Right renal cortex interstitium (tissue), 3 donors: Measurements from ENCODE around the gene PPP2R5C. TPM values are rescaled to one million over a fixed set of nuclear protein-coding genes. Genes with fewer than 3 reads are reported as not detected.

Experiments
- DNase-seq, 3 donors: peaks; one replicate each; pipeline ENCODE4 v3.0.0-alpha.2; 2013; ENCODE audit warnings: low read depth in 3 of 3, low spot score in 2 of 3
- polyA plus RNA-seq, 3 donors: library from polyadenylated mRNA; unstranded; fragments of 120-200 nt; gene quantifications; one replicate each; pipeline ENCODE4 v1.2.1, GENCODE V29; 2013; ENCODE audit not compliant: insufficient read length in 3 of 3

Gene PPP2R5C
- polyA plus RNA-seq, 3 donors = 105 to 114 (median 106) TPM

DNA sequence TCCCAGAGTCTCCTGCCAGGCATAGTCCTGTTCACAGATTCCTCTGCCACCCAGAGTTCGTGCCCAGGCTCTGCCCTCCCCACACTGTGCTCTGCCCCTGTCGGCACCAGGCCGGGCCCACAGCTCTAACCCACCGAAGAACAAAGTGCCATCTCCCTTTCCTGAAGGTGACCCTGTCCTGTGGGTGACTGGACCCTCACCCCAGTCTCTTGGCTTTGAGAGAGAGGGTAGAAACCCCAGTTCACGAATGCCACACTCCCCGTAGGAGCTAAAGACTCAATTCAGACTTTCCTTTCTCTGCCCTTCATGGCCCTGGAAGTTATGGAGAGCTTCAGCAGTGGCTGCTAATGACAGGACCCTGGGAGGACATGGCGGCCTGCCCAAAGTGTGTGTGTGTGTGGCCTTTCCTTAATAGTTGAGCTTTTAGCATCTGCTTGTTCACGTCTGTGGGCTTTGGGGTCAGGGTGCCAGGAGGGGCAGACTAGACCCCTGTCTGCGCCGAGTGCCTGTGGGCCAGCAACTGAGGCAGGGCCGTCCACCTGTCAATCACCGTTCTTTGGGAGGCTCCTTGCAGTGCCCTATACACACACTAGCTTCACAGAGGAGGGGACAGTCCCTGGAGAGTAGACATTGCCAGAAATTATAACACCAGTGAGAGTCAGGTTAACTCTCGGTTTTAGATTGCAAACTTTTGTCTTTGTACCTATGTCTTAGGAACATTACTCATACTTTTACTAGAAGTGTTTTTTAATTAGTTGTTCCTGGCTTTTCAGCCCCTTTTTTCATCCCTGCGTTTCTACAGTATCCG lies 118.2 kb downstream of the PPP2R5C start:
- DNase-seq = no peak

DNA sequence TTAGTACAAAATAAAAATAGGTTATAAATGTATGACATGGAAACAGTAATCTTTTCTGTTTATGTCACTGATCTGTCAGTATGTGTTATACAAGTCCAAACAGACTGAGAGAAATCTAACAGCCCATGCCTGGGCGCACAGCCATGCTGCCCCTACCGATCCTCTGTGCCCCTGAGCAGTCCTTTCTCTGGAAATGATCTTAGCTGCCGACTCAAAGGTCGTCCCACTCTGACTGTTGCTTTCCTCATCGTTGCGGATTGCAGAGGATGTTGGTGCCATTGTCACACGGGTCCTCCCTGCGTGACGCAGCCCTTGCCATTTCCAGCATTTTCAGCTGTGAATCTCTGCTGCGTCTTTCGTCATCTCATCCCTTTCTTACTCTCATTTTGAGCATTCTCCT lies 119.9 kb downstream of the PPP2R5C start:
- DNase-seq = no peak

- no peak for DNase-seq
Observed at GRCh38 chr14:101882141-101882935, 120.8 kb downstream of the PPP2R5C start.

- DNase-seq = no peak
Observed at GRCh38 chr14:101884089-101884933, 122.8 kb downstream of the PPP2R5C start.

DNA sequence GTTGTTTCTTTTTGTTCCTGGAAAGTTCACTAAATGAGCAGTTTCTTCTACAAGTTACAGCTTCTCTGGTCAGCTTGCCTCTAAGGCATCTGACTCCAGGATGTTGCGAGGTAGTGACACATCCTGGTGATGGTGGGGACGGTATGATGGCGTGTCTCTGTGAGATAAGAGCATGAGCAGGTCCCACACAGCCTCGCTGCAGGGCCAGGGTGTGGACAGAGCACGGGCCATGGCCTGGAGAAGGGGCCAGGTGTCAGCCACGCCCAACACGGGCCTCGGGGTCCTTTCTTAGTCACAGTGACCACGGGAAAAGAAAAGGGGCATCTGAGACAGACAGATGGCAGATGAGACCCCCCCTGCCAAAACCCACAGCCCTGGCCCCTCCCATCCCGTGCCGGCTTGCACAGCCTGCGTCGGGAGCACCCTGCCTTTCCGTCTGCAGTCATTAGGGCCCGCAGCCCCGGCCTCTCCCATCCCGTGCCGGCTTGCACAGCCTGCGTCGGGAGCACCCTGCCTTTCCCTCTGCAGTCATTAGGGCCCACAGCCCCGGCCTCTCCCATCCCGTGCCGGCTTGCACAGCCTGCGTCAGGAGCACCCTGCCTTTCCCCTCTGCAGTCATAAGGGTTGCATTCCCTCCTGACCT lies 123.5 kb downstream of the PPP2R5C start:
- DNase-seq = no peak

DNA sequence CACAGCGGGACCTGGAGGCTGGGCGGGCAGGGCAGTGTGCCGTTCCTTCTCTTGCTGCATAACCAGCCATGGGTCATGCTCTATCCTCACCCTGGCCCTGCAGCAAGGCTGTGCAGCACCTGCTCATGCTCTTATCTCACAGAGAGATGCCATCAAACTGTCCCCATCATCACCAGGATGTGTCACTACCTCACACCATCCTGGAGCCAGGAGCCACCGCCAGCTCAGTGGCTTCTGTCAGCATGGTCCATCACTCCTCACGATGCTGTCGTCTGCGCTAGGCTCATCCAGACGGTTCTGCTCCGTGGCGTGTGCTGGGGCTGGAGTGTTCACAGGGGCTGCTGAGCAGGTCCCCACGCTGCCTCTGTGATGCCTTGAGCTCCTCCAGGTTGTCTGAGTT lies 125.7 kb downstream of the PPP2R5C start:
- no peak for DNase-seq

- no peak for DNase-seq
Observed at GRCh38 chr14:101888182-101888581, 126.7 kb downstream of the PPP2R5C start.

DNA sequence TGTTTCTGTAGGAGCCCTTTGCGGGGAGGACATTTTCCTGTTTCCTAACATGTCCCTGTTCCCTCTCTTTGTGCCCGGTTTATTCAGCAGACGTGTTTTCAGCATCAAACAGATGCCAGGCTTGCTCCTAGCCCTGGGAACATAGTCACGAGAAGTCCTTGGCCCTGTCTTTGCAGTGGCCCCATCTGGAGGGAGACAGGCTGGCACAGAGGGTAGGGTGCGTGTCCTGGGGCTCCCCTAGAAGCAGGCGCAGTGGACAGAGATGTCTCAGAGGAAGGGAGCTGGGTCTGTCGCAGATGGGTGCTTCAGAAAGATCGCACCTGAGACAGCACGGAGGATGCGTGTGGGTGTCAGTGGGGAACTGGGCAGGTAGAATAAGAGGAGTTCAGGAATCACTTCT lies 127.9 kb downstream of the PPP2R5C start:
- DNase-seq = no peak

GRCh38 chr14:101889898-101890297 lies 128.4 kb downstream of the PPP2R5C start:
- DNase-seq = no peak

DNA sequence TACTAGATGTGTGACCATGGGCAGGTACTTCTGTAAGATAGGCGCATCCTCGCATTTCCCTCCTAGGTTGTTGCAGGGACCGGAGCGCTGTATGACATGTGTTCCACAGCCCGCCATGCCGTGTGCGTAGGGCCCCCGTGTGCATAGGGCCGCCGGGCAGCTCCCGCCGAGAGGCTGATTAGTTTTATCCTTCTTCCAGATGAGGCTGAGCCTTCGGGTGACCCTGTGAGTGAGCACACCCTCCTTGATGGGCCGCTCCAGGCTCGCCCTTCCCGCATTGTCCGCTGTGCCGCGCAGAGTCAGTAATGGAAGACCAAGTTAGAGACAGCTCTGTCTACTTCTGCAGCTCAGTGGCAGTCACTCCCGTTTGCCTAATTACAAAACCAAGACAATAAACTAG lies 130.0 kb downstream of the PPP2R5C start:
- no peak for DNase-seq

DNA sequence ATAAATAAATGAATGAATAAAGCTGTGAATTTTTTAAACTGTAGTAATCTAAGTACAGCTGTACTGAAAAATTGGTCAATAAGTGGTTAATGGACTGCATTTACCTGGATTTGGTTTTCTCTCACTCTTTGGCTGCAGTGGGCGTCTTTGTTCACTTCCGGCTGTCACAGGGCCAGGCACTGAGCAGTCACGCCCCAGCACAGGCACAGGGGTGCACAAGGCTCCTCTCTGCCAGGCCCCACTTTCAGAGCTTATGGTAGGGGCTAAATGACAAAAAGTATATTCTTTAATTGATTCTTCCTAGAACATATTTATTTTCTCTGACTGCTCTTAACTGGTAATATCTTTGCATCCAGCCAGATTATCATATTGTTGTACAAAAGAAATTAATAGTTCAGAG lies 132.2 kb downstream of the PPP2R5C start:
- no peak for DNase-seq

- no peak for DNase-seq
Observed at GRCh38 chr14:101894365-101895081, 133.0 kb downstream of the PPP2R5C start.

GRCh38 chr14:101895256-101895655 lies 133.7 kb downstream of the PPP2R5C start:
- no peak for DNase-seq

- no peak for DNase-seq
Observed at GRCh38 chr14:101897326-101897725, 135.8 kb downstream of the PPP2R5C start.

DNA sequence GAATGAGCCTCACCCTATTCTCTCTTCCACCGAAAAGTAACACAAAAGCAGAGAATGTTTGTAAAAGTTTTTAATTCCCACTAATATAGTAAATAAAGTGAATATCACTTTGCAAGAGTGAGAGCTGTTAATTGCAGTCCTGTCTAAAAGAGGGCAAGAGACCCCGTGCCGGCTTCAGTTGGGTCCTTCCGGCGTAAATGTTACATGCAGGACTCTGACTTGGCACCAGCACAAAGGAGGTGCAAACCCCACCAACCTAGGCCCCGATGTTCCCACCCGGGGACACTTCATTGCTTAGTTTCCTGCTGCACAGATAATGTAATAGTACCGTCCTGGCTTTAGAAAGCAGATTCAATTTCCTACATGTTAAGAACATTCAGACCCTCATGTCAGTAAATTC lies 136.9 kb downstream of the PPP2R5C start:
- no peak for DNase-seq

- DNase-seq = no peak
Observed at GRCh38 chr14:101899263-101899662, 137.8 kb downstream of the PPP2R5C start.

- DNase-seq = no peak
Observed at GRCh38 chr14:101900253-101900652, 138.7 kb downstream of the PPP2R5C start.

DNA sequence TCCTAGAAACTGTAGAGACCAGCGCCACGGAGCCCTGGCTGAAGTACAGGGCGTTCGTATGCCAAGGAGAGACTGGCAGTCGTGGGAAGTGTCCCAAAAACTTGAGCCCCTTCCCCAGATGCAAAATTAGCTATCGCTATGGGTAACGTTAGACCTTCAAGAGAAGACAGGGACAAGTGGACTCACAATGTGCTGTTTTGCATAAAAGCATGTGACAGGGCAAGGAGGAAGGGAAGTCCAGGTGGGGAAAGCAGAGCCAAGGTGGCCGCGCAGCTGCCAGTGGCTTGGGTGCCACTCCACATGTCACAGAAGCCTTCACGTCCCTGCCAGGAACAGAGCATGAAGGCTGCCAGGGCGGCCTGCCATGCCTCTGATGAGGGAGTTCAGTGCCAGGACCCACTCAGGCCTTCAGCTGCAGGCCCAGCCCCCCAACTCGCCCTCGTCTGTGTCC lies 141.6 kb downstream of the PPP2R5C start:
- DNase-seq = no peak

GRCh38 chr14:101905614-101906013 lies 144.1 kb downstream of the PPP2R5C start:
- DNase-seq = no peak

GRCh38 chr14:101906645-101907044 lies 145.1 kb downstream of the PPP2R5C start:
- DNase-seq = no peak
